NCI-H1417 treated with DMSO at 0.1 percent for 48 hours (cell line): ENCODE data around the gene OGDH.

Experiments used
- DNase-seq: peaks from one replicate; lab custom pipeline; 2025; lab: John Stamatoyannopoulos, UW

Gene OGDH

DNA sequence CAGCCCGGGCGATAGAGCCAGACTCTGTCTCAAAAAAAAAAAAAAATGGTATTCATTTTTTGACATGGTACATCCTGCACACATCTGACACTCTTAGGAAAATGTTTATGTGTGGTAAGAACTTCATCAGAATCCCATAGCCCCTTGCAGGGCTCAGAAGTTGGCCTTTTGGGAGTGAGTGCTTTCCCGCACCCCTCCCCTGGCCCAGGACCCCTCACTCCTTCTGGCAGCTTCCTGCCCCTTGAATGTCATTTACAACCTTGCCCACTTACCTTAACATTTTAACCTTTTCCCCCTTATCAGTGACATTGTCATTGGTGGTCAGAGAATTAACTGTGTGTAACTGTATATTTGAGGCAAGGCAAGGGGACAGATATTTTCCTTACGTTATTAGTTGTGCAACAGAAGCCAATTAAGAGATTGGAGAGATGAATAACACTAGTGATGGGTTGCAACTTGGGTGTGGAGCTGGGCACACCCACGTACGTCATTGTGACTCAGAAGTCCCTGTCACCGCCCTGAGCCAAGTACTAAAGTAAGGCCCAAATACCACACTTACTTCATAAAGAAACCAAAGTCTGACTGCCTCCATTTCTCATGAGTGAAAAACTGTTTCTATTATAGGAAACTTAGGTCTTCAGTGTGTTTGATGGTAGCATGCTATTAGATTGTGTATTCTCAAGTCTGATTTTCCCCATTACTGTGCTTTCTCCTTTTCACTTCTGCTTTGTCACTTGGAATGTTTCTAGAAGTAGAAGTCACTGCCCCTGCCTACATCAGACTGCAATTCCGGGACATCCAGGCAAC lies 31.6 kb downstream of the OGDH start:
- no peak for DNase-seq

GRCh38 chr7:44638611-44639557 lies 32.5 kb downstream of the OGDH start:
- no peak for DNase-seq

DNA sequence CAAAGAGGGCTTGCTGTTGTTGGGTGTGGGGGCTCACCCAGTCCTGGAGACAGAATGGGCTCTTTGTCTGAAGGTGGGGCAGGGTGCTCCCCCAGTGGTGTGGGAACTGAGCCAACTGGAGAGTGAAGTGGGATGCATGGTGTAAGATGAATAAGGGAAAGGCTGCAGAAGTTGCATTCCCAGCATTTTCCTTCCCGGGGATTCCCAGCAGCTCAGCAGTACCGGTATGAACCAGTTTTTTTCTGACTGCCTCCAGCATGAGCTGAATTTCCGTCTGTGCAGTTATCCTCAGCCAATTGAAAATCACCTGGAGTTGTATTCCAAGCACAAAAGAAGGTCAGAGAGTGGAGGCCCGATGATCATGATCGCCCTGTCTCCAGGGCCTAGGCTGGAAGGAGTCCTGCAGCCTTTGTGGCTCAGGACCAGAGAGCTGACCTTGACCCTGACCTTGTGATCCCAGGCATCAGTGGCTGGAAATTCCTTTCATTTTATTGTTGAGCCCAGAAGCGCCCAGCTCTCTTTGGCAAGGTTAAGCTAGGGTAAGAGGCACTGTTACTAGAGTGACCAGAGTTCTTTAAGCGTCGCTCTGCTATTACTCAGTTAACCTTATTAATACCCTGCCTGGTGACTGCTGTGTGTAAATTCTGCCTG lies 33.4 kb downstream of the OGDH start:
- DNase-seq, result no peak

- DNase-seq, result no peak
These were observed 36.8 kb downstream of the OGDH start for GRCh38 chr7:44643206-44643605.

DNA sequence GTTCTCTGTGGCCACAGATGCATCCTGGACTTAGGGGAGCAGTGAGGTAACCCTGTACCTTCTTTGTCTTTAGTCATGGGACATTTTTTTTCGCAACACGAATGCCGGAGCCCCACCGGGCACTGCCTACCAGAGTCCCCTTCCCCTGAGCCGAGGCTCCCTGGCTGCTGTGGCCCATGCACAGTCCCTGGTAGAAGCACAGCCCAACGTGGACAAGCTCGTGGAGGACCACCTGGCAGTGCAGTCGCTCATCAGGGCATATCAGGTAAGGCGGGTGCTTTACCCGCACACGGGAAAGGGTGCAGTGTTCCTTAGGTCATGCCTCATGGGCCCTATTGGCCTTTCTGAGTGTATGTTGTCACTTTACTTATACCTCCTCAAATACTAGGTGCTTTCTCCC lies 38.8 kb downstream of the OGDH start:
- no peak for DNase-seq

DNA sequence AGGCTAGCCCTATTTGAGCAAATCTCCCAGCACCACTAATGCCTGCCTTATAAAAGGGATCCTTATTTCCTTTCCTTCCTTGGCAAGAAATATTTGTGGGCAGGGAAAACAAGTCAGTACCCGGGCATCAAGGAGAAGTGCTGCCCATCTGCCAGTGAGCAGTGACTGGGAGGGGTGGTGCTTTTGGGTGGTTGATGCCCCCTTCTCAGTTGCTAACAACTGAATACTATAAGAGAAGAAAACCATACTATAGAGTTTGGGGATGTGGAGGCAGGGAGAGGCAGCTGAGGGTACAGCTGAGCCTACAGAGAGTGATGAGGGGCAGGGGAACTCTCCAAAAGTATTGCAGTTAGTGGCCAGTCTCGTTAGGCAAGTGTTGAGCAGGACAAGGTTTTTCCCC lies 39.3 kb downstream of the OGDH start:
- no peak for DNase-seq

DNA sequence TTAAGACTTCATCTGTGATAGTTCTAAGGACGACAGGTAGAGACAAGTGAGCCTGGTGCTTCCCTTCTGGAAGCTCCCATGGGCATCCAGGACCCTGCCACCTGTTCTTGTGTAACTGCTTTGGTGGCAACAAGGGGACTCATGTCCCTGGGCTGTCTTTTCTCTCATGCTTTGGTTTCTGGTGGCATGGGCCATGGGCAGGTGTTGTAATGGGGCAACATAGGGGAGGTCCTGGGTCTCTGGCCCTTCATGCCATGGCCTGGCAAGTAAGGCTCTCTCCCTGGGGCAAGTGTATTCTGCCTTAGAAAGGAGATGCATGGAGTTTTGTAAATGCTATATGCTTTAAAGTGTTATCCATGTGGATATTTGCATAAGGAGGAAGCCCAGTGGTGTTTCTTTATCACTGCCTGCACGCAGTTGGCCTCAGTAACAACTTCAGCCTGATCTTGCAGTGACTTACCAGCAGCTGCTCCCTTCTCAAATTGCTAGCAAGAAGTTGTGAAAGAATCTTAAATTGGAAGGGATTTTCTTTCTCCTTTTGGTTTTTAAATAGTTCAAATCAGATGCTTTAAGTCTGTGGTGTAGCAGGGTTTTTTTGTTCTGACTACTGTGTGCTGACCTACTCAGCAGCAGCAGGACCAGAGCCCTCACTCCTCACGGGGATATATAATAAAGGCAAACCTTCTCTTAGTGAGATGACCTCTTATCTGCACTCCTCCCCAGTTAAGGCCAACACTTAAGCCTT lies 39.9 kb downstream of the OGDH start:
- no peak for DNase-seq

DNA sequence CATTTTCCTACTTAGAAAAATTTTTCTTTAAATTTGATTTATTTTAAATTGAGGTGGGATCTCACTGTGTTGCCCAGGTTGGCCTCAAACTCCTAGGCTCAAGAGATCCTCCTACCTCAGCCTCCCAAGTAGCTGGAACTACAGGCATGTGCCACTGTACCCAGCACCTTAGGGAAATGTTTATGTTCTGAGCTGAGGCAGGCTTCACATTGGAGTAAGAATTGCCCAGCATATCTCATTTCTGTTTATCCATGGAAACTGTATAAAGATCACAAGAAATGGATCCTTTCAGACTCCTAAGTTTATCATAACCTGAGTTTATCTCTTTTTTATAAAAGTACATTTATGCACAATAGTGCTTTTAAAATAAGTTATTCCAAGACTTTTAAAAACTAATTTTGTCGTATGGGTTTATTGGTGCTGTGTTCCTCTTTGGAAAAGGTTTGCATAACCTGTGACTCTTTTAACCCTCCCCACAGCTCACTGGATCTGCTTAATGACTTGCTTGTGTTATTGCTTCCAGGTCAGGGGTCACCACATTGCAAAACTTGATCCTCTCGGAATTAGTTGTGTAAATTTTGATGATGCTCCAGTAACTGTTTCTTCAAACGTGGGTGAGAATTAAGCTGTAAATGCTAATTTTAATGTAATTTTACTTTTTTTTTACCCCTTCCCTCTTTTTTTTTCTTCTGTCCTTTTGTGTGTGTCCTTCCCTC lies 40.7 kb downstream of the OGDH start:
- no peak for DNase-seq

GRCh38 chr7:44647981-44648714 lies 41.7 kb downstream of the OGDH start:
- DNase-seq, result no peak

DNA sequence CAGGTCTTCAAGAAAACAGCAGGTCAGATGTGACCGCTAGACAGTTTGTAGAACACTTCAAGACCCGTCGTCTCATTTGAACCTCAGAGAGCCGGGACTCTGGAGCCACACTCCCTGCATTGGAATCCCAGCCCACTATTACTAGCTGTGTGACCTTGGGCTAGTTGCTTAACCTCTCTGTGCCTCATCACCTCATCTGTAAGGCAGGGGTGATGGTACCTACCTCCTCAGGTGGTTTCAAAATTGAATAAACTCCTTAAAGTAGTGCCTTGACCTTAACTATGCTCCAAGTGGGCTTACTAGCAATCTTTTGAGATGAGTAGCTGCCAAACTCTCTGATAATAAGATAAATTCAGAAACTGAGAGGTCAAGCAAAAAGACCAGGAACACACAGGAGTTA lies 43.8 kb downstream of the OGDH start:
- DNase-seq, result no peak

GRCh38 chr7:44650772-44651171 lies 44.3 kb downstream of the OGDH start:
- no peak for DNase-seq

GRCh38 chr7:44652535-44652934 lies 46.1 kb downstream of the OGDH start:
- DNase-seq, result no peak

DNA sequence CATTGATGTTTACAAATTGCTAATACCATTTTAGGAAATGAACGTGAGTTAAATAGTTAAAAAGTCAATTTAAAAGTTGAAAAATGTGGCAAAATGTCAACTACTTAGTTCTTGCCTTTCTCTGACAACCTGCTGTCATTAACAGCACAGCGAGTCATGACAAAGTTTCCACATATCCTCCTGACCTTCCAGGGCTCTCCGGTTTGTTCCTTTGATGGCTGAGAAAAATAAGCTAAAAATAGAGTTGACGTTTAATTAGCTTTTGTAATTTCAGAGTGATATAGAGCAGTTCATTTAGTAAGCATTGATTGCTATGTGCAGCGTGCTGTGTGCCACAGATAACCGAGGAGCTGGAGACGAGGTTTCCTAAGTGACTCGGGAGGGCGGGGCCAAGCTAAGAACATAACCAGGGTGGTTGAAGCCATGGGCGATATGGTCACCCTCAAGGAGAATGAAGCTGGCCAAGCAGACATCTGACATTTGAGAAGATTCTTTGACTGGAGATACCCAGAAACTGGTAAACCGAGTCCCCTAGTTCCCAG lies 47.9 kb downstream of the OGDH start:
- no peak for DNase-seq

DNA sequence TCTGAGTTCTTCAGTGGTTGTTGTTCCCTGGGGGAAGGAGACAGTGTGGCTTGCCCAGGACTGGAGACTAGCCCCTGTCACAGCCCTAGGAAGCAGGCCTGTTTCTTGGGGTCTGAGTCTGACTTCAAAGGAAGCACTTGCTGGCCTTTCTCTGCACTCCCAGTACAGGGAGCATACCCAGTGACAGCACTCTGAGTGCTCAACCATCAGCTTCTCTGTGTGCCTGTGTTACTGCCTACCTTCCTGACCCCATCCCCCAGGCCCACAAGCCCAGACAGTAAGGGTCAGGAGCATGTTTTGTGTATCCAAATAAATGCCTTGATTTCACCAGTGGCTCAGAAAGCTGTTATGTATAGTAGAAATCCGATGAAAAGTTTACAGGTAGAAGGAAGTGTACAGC lies 48.9 kb downstream of the OGDH start:
- DNase-seq, result no peak

GRCh38 chr7:44658979-44659378 lies 52.6 kb downstream of the OGDH start:
- no peak for DNase-seq

- no peak for DNase-seq
These were observed 54.8 kb downstream of the OGDH start for GRCh38 chr7:44661233-44661632.

DNA sequence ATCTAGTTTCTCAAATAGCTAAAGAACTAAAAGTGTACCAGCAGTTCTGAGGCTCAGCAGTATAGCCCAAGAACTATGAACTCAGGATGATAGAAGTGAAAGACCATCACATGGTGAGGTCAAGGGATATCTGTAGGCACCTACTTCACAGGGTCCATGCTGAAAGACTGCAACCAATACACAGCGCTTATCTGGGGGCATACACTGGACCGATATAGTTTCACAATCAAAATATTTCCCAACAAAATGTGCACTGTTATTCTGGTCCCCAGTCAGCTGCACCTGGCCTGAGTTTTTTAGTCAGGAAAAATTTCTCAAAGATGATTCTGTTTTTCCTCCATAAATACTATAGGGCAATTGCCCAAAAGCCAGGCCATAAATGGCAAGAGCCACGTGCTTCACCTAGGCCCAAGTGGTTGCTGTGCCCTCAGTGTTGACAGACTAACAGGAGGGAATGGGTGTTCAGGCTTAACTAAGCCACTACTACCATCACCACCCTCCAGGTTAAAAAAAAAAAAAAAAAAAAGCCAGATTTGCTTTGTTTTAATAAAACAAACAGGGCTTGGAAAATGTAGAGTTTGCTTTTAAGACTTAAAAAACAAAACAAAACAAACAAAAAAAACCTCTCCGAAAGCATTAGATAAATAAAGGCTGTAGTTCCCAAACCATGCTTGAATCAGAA lies 58.5 kb downstream of the OGDH start:
- no peak for DNase-seq

- no peak for DNase-seq
These were observed 59.2 kb downstream of the OGDH start for GRCh38 chr7:44665531-44666213.

GRCh38 chr7:44666566-44666965 lies 60.1 kb downstream of the OGDH start:
- DNase-seq, result no peak
